HEK293 (cell line): ENCODE data around the gene AKAP8L.
A peak's percentile ranks its signal among the peaks of the same experiment; 100 is the strongest.

ENCODE experiments used
- CTCF ChIA-PET: fragments of 350-600 bp; formaldehyde crosslinking; extraction: SDS; loops from one replicate; lab custom pipeline; 2021; ENCODE audit warnings: antibody characterized with exemption; lab: Yijun Ruan, JAX
- POLR2A ChIA-PET: fragments of 300-600 bp; formaldehyde crosslinking; extraction: SDS; loops from one replicate; lab custom pipeline; 2020; ENCODE audit warnings: antibody characterized with exemption, inconsistent platforms; lab: Yijun Ruan, JAX
- H3K27ac ChIP-seq: fragments of 200-500 bp; sonication (Bioruptor generic); 2 replicates; pipeline ENCODE4 v1.5.1; 2014; ENCODE audit warnings: low read depth, low read length, control low read depth, inconsistent platforms; ENCODE audit errors: extremely low read depth
- H3K36me3 ChIP-seq, 2 experiments: fragments of 200-500 bp in 1 of 2; sonication (Bioruptor generic) in 1 of 2; 1 replicate in 1 of 2; 2 replicates in 1 of 2; pipeline ENCODE4 v1.5.1; 2014 to 2017; ENCODE audit warnings: inconsistent platforms in 2 of 2, low read length in 2 of 2; ENCODE audit not compliant: control insufficient read depth in 2 of 2, insufficient read depth in 1 of 2
- H3K4me1 ChIP-seq: fragments of 200-500 bp; sonication (Bioruptor generic); 2 replicates; pipeline ENCODE4 v1.5.1; 2014; ENCODE audit warnings: mild to moderate bottlenecking, low read length, inconsistent platforms; ENCODE audit not compliant: control insufficient read depth, insufficient read depth
- H3K4me3 ChIP-seq: 2 replicates; pipeline ENCODE4 v1.5.1; 2011; ENCODE audit warnings: low read depth, mild to moderate bottlenecking, control low read depth, low read length, moderate library complexity
- H3K9me3 ChIP-seq: fragments of 200-500 bp; sonication (Bioruptor generic); 2 replicates; pipeline ENCODE4 v1.5.1; 2014; ENCODE audit warnings: low read depth, low read length, inconsistent platforms; ENCODE audit not compliant: control insufficient read depth, insufficient read depth
- BCL11B ChIP-seq: fragments of 450-650 bp; formaldehyde crosslinking; IDR thresholded peaks from 2 replicates; pipeline ENCODE4 v1.5.1; 2016; ENCODE audit warnings: low read depth, missing biosample characterization, missing genetic modification characterization
- GFI1B ChIP-seq: fragments of 450-650 bp; formaldehyde crosslinking; IDR thresholded peaks from 2 replicates; pipeline ENCODE4 v1.5.1; 2016; ENCODE audit warnings: missing biosample characterization, missing genetic modification characterization
- KLF1 ChIP-seq: fragments of 450-650 bp; formaldehyde crosslinking; IDR thresholded peaks from 2 replicates; pipeline ENCODE4 v1.5.1; 2016; ENCODE audit warnings: missing biosample characterization, missing genetic modification characterization
- PRDM1 ChIP-seq: fragments of 450-650 bp; formaldehyde crosslinking; IDR thresholded peaks from 2 replicates; pipeline ENCODE4; 2016; ENCODE audit warnings: missing biosample characterization, missing genetic modification characterization
- ZFP3 ChIP-seq: fragments of 450-650 bp; formaldehyde crosslinking; IDR thresholded peaks from 2 replicates; pipeline ENCODE4 v1.5.1; 2016; ENCODE audit warnings: low read depth, missing biosample characterization, missing genetic modification characterization
- ZFP69B ChIP-seq: fragments of 450-650 bp; formaldehyde crosslinking; IDR thresholded peaks from 2 replicates; pipeline ENCODE4 v1.5.1; 2016; ENCODE audit warnings: missing biosample characterization, missing genetic modification characterization
- ZIC2 ChIP-seq: fragments of 450-650 bp; formaldehyde crosslinking; IDR thresholded peaks from 2 replicates; pipeline ENCODE4 v1.5.1; 2016; ENCODE audit warnings: missing biosample characterization, missing genetic modification characterization
- ZNF211 ChIP-seq: fragments of 450-650 bp; formaldehyde crosslinking; IDR thresholded peaks from 2 replicates; pipeline ENCODE4 v1.5.1; 2016; ENCODE audit warnings: low read depth, missing biosample characterization, missing genetic modification characterization
- ZNF223 ChIP-seq: fragments of 450-650 bp; formaldehyde crosslinking; IDR thresholded peaks from 2 replicates; pipeline ENCODE4 v1.5.1; 2016; ENCODE audit warnings: missing biosample characterization, missing genetic modification characterization
- ZNF248 ChIP-seq: fragments of 450-650 bp; formaldehyde crosslinking; IDR thresholded peaks from 2 replicates; pipeline ENCODE4 v1.5.1; 2017; ENCODE audit warnings: missing biosample characterization, missing genetic modification characterization
- ZNF324 ChIP-seq: fragments of 450-650 bp; formaldehyde crosslinking; IDR thresholded peaks from 2 replicates; pipeline ENCODE4 v1.5.1; 2016; ENCODE audit warnings: missing biosample characterization, missing genetic modification characterization
- ZNF354C ChIP-seq: fragments of 450-650 bp; formaldehyde crosslinking; IDR thresholded peaks from 2 replicates; pipeline ENCODE4 v1.5.1; 2016; ENCODE audit warnings: missing biosample characterization, missing genetic modification characterization, low read depth, borderline replicate concordance
- ZNF416 ChIP-seq: fragments of 450-650 bp; formaldehyde crosslinking; IDR thresholded peaks from 2 replicates; pipeline ENCODE4 v1.5.1; 2016; ENCODE audit warnings: missing biosample characterization, missing genetic modification characterization
- ZNF423 ChIP-seq: fragments of 450-650 bp; formaldehyde crosslinking; IDR thresholded peaks from 2 replicates; pipeline ENCODE4 v1.5.1; 2016; ENCODE audit warnings: missing biosample characterization, missing genetic modification characterization
- ZNF48 ChIP-seq: fragments of 450-650 bp; formaldehyde crosslinking; IDR thresholded peaks from 2 replicates; pipeline ENCODE4 v1.5.1; 2016; ENCODE audit warnings: missing biosample characterization, missing genetic modification characterization
- ZNF501 ChIP-seq: fragments of 450-650 bp; formaldehyde crosslinking; IDR thresholded peaks from 2 replicates; pipeline ENCODE4 v1.5.1; 2016; ENCODE audit warnings: missing biosample characterization, missing genetic modification characterization
- ZNF514 ChIP-seq: fragments of 450-650 bp; formaldehyde crosslinking; IDR thresholded peaks from 2 replicates; pipeline ENCODE4 v1.5.1; 2016; ENCODE audit warnings: missing biosample characterization, missing genetic modification characterization
- ZNF548 ChIP-seq: fragments of 450-650 bp; formaldehyde crosslinking; IDR thresholded peaks from 2 replicates; pipeline ENCODE4 v1.5.1; 2016; ENCODE audit warnings: missing biosample characterization, missing genetic modification characterization
- TF ChIP-seq, protein P1 (sequence below): fragments of 450-650 bp; IDR thresholded peaks from 2 replicates; pipeline ENCODE4 v1.5.1; 2018; ENCODE audit warnings: missing biosample characterization, missing genetic modification characterization
- TF ChIP-seq, protein P2 (sequence below): fragments of 450-650 bp; formaldehyde crosslinking; IDR thresholded peaks from 2 replicates; pipeline ENCODE4 v1.5.1; 2016; ENCODE audit warnings: missing biosample characterization, missing genetic modification characterization

Gene AKAP8L

DNA sequence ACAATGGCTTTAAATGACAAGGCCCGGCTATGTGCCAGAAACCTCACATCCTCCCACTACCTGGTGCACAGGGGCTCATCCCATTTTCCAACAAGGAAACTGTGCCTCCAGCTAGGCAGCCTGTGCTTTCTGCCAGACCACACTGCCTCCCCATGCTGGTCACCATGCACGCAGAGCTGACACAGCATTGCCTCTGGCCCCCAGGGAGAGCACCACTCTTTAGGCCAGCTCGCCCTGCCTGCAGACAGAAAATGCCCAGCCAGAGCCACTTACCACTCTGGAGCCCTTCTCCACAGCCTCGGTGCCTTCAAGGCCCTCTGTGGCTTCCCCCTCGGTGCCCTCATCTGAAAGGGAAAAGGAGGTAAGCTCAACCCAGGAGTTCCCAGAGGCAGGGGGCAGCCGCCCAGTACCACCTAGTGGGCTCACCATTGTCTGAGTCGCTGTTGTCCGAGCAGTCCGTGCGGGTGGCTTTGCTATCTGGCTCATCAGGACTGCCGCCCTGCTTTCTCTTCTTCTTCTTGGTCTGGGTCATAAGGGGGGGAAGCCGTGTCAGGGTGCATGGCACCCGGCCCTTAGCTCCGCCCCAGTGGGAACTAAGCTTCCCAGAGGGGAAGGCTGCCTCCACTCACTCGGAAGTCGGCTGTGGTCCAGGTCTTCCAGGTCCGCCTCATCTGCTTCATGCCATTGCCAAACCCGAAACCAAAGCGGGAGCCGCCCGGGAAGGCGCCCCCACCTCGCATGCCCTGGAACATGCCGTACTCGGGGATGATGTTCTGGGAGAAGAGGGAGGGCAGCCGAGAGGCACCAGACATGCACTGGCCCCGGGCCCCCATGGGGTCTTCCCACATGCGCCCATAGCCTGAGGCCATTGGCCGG is 18.0 kb downstream of the AKAP8L start:
- ChIA-PET CTCF (interaction anchor here (0.6 kb wide), 1 partner anchor 153 kb away, joined by 3 read pairs; no protein-coding TSS in a partner anchor), POLR2A (interaction anchor here (1.3 to 1.7 kb wide), 2 partner anchors 18 kb away, joined by 3 to 6 read pairs; partner anchors contain the start of gene AKAP8L)
- Histone ChIP-seq H3K4me3 (no peak overlapping the region), H3K36me3 (peaks cover 23 to 94% of the 10 kb centered on the region in 2 experiments), H3K27ac (no peak overlapping the region), H3K9me3 (no peaks in the 10 kb centered on the region), H3K4me1 (no peaks in the 10 kb centered on the region)
- 0 out of 2 replicates have a peak, but pooled peaks have one; percentile 22 for TF ChIP-seq ZIC2 (tag by site-specific recombination)
- no peak for TF ChIP-seq ZNF514

DNA sequence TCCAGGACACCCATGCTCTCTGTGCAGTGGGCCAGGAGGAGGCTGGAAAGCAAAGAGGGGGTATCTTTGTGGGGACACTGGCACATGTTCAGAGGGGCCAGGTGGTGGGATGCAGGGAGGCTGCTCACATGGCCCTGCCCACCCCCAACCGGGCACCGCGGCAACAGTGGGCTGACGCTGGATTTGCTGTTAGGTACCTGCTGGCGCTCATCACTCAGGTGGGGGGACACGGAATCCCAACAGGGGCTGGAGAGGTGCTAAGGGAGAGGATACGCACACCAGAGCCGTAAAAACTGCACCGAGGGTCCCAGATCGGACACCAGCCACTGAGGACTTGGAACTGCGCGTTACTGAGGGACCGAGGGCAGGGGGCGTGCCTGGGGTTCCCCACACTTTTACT is 19.2 kb downstream of the AKAP8L start:
- Histone ChIP-seq H3K4me3 (no peak overlapping the region), H3K36me3 (peaks cover 23 to 92% of the 10 kb centered on the region in 2 experiments), H3K9me3 (no peaks in the 10 kb centered on the region), H3K4me1 (no peaks in the 10 kb centered on the region), H3K27ac (no peak overlapping the region)
- CTCF ChIA-PET, result no interaction called here
- POLR2A ChIA-PET, result interaction anchor here (1.3 kb wide), 1 partner anchor 19 kb away, joined by 3 read pairs; the partner anchor contains the start of gene AKAP8L
- TF ChIP-seq ZFP69B (tag by site-specific recombination) (no peak), ZNF354C (tag by site-specific recombination) (no peak), ZNF423 (tag by site-specific recombination) (no peak), ZFP3 (tag by site-specific recombination) (no peak), ZNF248 (no peak), ZNF324 (tag by site-specific recombination) (no peak), ZNF548 (tag by site-specific recombination) (no peak), KLF1 (tag by site-specific recombination) (no peak), ZNF416 (no peak), BCL11B (tag by site-specific recombination) (no peak), PRDM1 (tag by site-specific recombination) (no peak), ZNF501 (tag by site-specific recombination) (no peak), ZNF514 (no peak), GFI1B (tag by site-specific recombination) (no peak), ZNF211 (tag by site-specific recombination) (no peak), ZNF48 (tag by site-specific recombination) (no peak), ZNF223 (tag by site-specific recombination) (no peak)
- TF ChIP-seq, protein P1, sequence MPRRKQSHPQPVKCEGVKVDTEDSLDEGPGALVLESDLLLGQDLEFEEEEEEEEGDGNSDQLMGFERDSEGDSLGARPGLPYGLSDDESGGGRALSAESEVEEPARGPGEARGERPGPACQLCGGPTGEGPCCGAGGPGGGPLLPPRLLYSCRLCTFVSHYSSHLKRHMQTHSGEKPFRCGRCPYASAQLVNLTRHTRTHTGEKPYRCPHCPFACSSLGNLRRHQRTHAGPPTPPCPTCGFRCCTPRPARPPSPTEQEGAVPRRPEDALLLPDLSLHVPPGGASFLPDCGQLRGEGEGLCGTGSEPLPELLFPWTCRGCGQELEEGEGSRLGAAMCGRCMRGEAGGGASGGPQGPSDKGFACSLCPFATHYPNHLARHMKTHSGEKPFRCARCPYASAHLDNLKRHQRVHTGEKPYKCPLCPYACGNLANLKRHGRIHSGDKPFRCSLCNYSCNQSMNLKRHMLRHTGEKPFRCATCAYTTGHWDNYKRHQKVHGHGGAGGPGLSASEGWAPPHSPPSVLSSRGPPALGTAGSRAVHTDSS, result no peak
- TF ChIP-seq, protein P2, sequence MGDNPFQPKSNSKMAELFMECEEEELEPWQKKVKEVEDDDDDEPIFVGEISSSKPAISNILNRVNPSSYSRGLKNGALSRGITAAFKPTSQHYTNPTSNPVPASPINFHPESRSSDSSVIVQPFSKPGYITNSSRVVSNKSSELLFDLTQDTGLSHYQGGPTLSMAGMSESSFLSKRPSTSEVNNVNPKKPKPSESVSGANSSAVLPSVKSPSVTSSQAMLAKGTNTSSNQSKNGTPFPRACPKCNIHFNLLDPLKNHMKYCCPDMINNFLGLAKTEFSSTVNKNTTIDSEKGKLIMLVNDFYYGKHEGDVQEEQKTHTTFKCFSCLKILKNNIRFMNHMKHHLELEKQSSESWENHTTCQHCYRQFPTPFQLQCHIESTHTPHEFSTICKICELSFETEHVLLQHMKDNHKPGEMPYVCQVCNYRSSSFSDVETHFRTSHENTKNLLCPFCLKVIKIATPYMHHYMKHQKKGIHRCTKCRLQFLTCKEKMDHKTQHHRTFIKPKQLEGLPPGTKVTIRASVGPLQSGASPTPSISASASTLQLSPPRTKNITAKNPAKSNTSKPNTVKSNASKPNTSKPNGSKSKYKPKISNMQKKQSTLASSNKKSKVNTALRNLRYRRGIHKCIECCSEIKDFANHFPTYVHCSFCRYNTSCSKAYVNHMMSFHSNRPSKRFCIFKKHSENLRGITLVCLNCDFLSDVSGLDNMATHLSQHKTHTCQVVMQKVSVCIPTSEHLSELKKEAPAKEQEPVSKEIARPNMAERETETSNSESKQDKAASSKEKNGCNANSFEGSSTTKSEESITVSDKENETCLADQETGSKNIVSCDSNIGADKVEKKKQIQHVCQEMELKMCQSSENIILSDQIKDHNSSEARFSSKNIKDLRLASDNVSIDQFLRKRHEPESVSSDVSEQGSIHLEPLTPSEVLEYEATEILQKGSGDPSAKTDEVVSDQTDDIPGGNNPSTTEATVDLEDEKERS (tag by site-specific recombination), result no peak
